ENCODE measurements around the gene AGO3. TPM values are rescaled to one million over a fixed set of nuclear protein-coding genes. Genes with fewer than 3 reads are reported as not detected.
"Not testable (repeated sequence)": the region's sequence is repeated elsewhere in the genome, so short reads cannot be mapped to it uniquely, and the experiment has no call there.

The AGO3 gene
- polyA plus RNA-seq, 1 donor, result 9.9 TPM

GRCh38 chr1:36006941-36007500 lies 76.1 kb downstream of the AGO3 start:
- WGBS (ENCODE audit: insufficient coverage, low lambda C conversion rate), result no CpG with 5 or more reads among the region's 3 CpGs
- no peak overlapping the region for H3K4me3 ChIP-seq (ENCODE audit: low read length)

GRCh38 chr1:36007741-36008140 lies 76.8 kb downstream of the AGO3 start:
- no CpG with 5 or more reads among the region's 2 CpGs for WGBS (ENCODE audit: insufficient coverage, low lambda C conversion rate)
- no peak overlapping the region for H3K4me3 ChIP-seq (ENCODE audit: low read length)
- no peaks in the 10 kb centered on the region for H3K27me3 ChIP-seq (ENCODE audit: control insufficient read depth, insufficient read depth, low read length)
- no peaks in the 10 kb centered on the region for H3K4me1 ChIP-seq (ENCODE audit: control insufficient read depth, insufficient read depth, low read length)
- no peak for DNase-seq
- H3K36me3 ChIP-seq (ENCODE audit: control insufficient read depth, insufficient read depth, low read length), result peaks cover 20% of the 10 kb centered on the region
- H3K9me3 ChIP-seq (ENCODE audit: control insufficient read depth, low read depth, low read length), result no peaks in the 10 kb centered on the region
- no peak overlapping the region for H3K27ac ChIP-seq (ENCODE audit: low read length)

More at GRCh38 chr1:36006941-36007500, 76.1 kb downstream of the AGO3 start:
- DNase-seq, result no peak
- Histone ChIP-seq H3K27me3 (ENCODE audit: control insufficient read depth, insufficient read depth, low read length) (no peaks in the 10 kb centered on the region), H3K36me3 (ENCODE audit: control insufficient read depth, insufficient read depth, low read length) (peaks cover 20% of the 10 kb centered on the region), H3K27ac (ENCODE audit: low read length) (no peak overlapping the region), H3K4me1 (ENCODE audit: control insufficient read depth, insufficient read depth, low read length) (no peaks in the 10 kb centered on the region), H3K9me3 (ENCODE audit: control insufficient read depth, low read depth, low read length) (no peaks in the 10 kb centered on the region)

GRCh38 chr1:36008546-36009197 lies 77.8 kb downstream of the AGO3 start:
- H3K27ac ChIP-seq (ENCODE audit: low read length), result no peak overlapping the region
- H3K36me3 ChIP-seq (ENCODE audit: control insufficient read depth, insufficient read depth, low read length), result peaks cover 26% of the 10 kb centered on the region

GRCh38 chr1:36014722-36015220 lies 83.9 kb downstream of the AGO3 start:
- no peak for DNase-seq
- Histone ChIP-seq H3K9me3 (ENCODE audit: control insufficient read depth, low read depth, low read length) (no peaks in the 10 kb centered on the region), H3K4me3 (ENCODE audit: low read length) (no peak overlapping the region), H3K27me3 (ENCODE audit: control insufficient read depth, insufficient read depth, low read length) (no peaks in the 10 kb centered on the region), H3K36me3 (ENCODE audit: control insufficient read depth, insufficient read depth, low read length) (peaks cover 48% of the 10 kb centered on the region), H3K4me1 (ENCODE audit: control insufficient read depth, insufficient read depth, low read length) (no peaks in the 10 kb centered on the region), H3K27ac (ENCODE audit: low read length) (no peak overlapping the region)
- WGBS (ENCODE audit: insufficient coverage, low lambda C conversion rate), result no CpG with 5 or more reads among the region's 2 CpGs

More at GRCh38 chr1:36008546-36009197, 77.8 kb downstream of the AGO3 start:
- Histone ChIP-seq H3K4me3 (ENCODE audit: low read length) (no peak overlapping the region), H3K27me3 (ENCODE audit: control insufficient read depth, insufficient read depth, low read length) (no peaks in the 10 kb centered on the region), H3K4me1 (ENCODE audit: control insufficient read depth, insufficient read depth, low read length) (no peaks in the 10 kb centered on the region), H3K9me3 (ENCODE audit: control insufficient read depth, low read depth, low read length) (no peaks in the 10 kb centered on the region)
- no peak for DNase-seq
- 78% methylated on average over 1 of the region's 9 CpGs for WGBS (ENCODE audit: insufficient coverage, low lambda C conversion rate)

- Histone ChIP-seq H3K4me1 (ENCODE audit: control insufficient read depth, insufficient read depth, low read length) (no peaks in the 10 kb centered on the region), H3K4me3 (ENCODE audit: low read length) (no peak overlapping the region), H3K36me3 (ENCODE audit: control insufficient read depth, insufficient read depth, low read length) (peaks cover 51% of the 10 kb centered on the region), H3K27me3 (ENCODE audit: control insufficient read depth, insufficient read depth, low read length) (no peaks in the 10 kb centered on the region), H3K27ac (ENCODE audit: low read length) (no peak overlapping the region), H3K9me3 (ENCODE audit: control insufficient read depth, low read depth, low read length) (no peaks in the 10 kb centered on the region)
- WGBS (ENCODE audit: insufficient coverage, low lambda C conversion rate), result 100% methylated on average over 1 of the region's 2 CpGs
- no peak for DNase-seq
Measured at GRCh38 chr1:36016686-36017085, 85.8 kb downstream of the AGO3 start.

GRCh38 chr1:36023098-36023769 lies 92.3 kb downstream of the AGO3 start:
- Histone ChIP-seq H3K4me1 (ENCODE audit: control insufficient read depth, insufficient read depth, low read length) (no peaks in the 10 kb centered on the region), H3K9me3 (ENCODE audit: control insufficient read depth, low read depth, low read length) (peaks cover 2% of the 10 kb centered on the region), H3K4me3 (ENCODE audit: low read length) (no peak overlapping the region), H3K27me3 (ENCODE audit: control insufficient read depth, insufficient read depth, low read length) (no peaks in the 10 kb centered on the region), H3K36me3 (ENCODE audit: control insufficient read depth, insufficient read depth, low read length) (peaks cover 42% of the 10 kb centered on the region), H3K27ac (ENCODE audit: low read length) (no peak overlapping the region)
- WGBS (ENCODE audit: insufficient coverage, low lambda C conversion rate), result no CpG with 5 or more reads among the region's 5 CpGs
- peak in 1 of 2 donors; percentile 10 for DNase-seq

GRCh38 chr1:36024024-36024423 lies 93.1 kb downstream of the AGO3 start:
- not testable (repeated sequence) for DNase-seq; H3K4me3 ChIP-seq (ENCODE audit: low read length); H3K4me1 ChIP-seq (ENCODE audit: control insufficient read depth, insufficient read depth, low read length); H3K27ac ChIP-seq (ENCODE audit: low read length); H3K27me3 ChIP-seq (ENCODE audit: control insufficient read depth, insufficient read depth, low read length); H3K9me3 ChIP-seq (ENCODE audit: control insufficient read depth, low read depth, low read length)
- peaks cover 39% of the 10 kb centered on the region for H3K36me3 ChIP-seq (ENCODE audit: control insufficient read depth, insufficient read depth, low read length)
- WGBS (ENCODE audit: insufficient coverage, low lambda C conversion rate), result no CpG with 5 or more reads among the region's 3 CpGs

- Histone ChIP-seq H3K4me3 (ENCODE audit: low read length) (no peak overlapping the region), H3K27ac (ENCODE audit: low read length) (no peak overlapping the region), H3K36me3 (ENCODE audit: control insufficient read depth, insufficient read depth, low read length) (peaks cover 36% of the 10 kb centered on the region), H3K27me3 (ENCODE audit: control insufficient read depth, insufficient read depth, low read length) (no peaks in the 10 kb centered on the region), H3K9me3 (ENCODE audit: control insufficient read depth, low read depth, low read length) (peaks cover 2% of the 10 kb centered on the region), H3K4me1 (ENCODE audit: control insufficient read depth, insufficient read depth, low read length) (no peaks in the 10 kb centered on the region)
- no peak for DNase-seq
- 86% methylated on average over 1 of the region's 1 CpG for WGBS (ENCODE audit: insufficient coverage, low lambda C conversion rate)
Measured at GRCh38 chr1:36024847-36025246, 93.9 kb downstream of the AGO3 start.

GRCh38 chr1:36027766-36028165 lies 96.9 kb downstream of the AGO3 start:
- 100% methylated on average over 1 of the region's 3 CpGs for WGBS (ENCODE audit: insufficient coverage, low lambda C conversion rate)
- no peak for DNase-seq
- peaks cover 43% of the 10 kb centered on the region for H3K36me3 ChIP-seq (ENCODE audit: control insufficient read depth, insufficient read depth, low read length)
- no peak overlapping the region for H3K27ac ChIP-seq (ENCODE audit: low read length)
- H3K4me3 ChIP-seq (ENCODE audit: low read length), result no peak overlapping the region
- no peaks in the 10 kb centered on the region for H3K27me3 ChIP-seq (ENCODE audit: control insufficient read depth, insufficient read depth, low read length)
- peaks cover 2% of the 10 kb centered on the region for H3K9me3 ChIP-seq (ENCODE audit: control insufficient read depth, low read depth, low read length)
- no peaks in the 10 kb centered on the region for H3K4me1 ChIP-seq (ENCODE audit: control insufficient read depth, insufficient read depth, low read length)

- no peak for DNase-seq
- no peaks in the 10 kb centered on the region for H3K4me1 ChIP-seq (ENCODE audit: control insufficient read depth, insufficient read depth, low read length)
- WGBS (ENCODE audit: insufficient coverage, low lambda C conversion rate), result 100% methylated on average over 2 of the region's 2 CpGs
- peaks cover 2% of the 10 kb centered on the region for H3K9me3 ChIP-seq (ENCODE audit: control insufficient read depth, low read depth, low read length)
- no peak overlapping the region for H3K27ac ChIP-seq (ENCODE audit: low read length)
- no peak overlapping the region for H3K4me3 ChIP-seq (ENCODE audit: low read length)
- no peaks in the 10 kb centered on the region for H3K27me3 ChIP-seq (ENCODE audit: control insufficient read depth, insufficient read depth, low read length)
- H3K36me3 ChIP-seq (ENCODE audit: control insufficient read depth, insufficient read depth, low read length), result peaks cover 39% of the 10 kb centered on the region
Measured at GRCh38 chr1:36031441-36031840, 100.5 kb downstream of the AGO3 start.

All from large intestine (tissue), 3 donors.